Neuronal stem cell (in vitro differentiated cells): Measurements from ENCODE around the gene TNIK.

ENCODE experiments used
- DNase-seq: peaks from one replicate; pipeline ENCODE4 v3.0.0-alpha.2; 2013; ENCODE audit warnings: low spot score
- H2AFZ ChIP-seq: one replicate; pipeline ENCODE4 v1.6.1; 2013; ENCODE audit warnings: mild to moderate bottlenecking, low read length, inconsistent platforms
- H2AK5ac ChIP-seq: 2 replicates; pipeline ENCODE4 v1.6.1; 2013; ENCODE audit warnings: low read depth, mild to moderate bottlenecking, inconsistent platforms, low read length, moderate library complexity, mixed read lengths
- H2BK120ac ChIP-seq: 2 replicates; pipeline ENCODE4 v1.6.1; 2013; ENCODE audit warnings: low read depth, mild to moderate bottlenecking, inconsistent platforms, low read length, moderate library complexity, mixed read lengths
- H2BK12ac ChIP-seq: one replicate; pipeline ENCODE4 v1.6.1; 2013; ENCODE audit warnings: low read length, inconsistent platforms
- H2BK15ac ChIP-seq: 2 replicates; pipeline ENCODE4 v1.6.1; 2013; ENCODE audit warnings: mild to moderate bottlenecking, low read length, inconsistent platforms, mixed read lengths
- H2BK5ac ChIP-seq: one replicate; pipeline ENCODE4 v1.6.1; 2013; ENCODE audit warnings: inconsistent platforms, mild to moderate bottlenecking, low read length, moderate library complexity
- H3K14ac ChIP-seq: one replicate; pipeline ENCODE4 v1.6.1; 2013; ENCODE audit warnings: low read length, inconsistent platforms
- H3K18ac ChIP-seq: 2 replicates; pipeline ENCODE4 v1.6.1; 2013; ENCODE audit warnings: low read length, inconsistent platforms
- H3K23ac ChIP-seq: 2 replicates; pipeline ENCODE4 v1.6.1; 2013; ENCODE audit warnings: low read depth, mild to moderate bottlenecking, mixed read lengths, low read length, inconsistent platforms; ENCODE audit not compliant: poor library complexity
- H3K27ac ChIP-seq: replicated peaks from 3 replicates; pipeline ENCODE4 v1.5.1; 2013; ENCODE audit warnings: low read length, inconsistent platforms
- H3K27me3 ChIP-seq, 3 experiments: 2 replicates each; pipeline ENCODE4 v1.6.1; 2013; ENCODE audit warnings: low read length in 3 of 3, mild to moderate bottlenecking in 2 of 3, inconsistent platforms in 1 of 3, low read depth in 1 of 3, mixed read lengths in 1 of 3, moderate library complexity in 1 of 3; ENCODE audit not compliant: control insufficient read depth in 3 of 3, insufficient read depth in 3 of 3
- H3K36me3 ChIP-seq, 2 donors: replicated peaks in 1 of 2; 2 replicates each; pipeline ENCODE4 v1.6.1; 2013; ENCODE audit warnings: low read length in 2 of 2; ENCODE audit not compliant: control insufficient read depth in 2 of 2, insufficient read depth in 2 of 2
- H3K4ac ChIP-seq: 2 replicates; pipeline ENCODE4 v1.6.1; 2013; ENCODE audit warnings: inconsistent platforms, mild to moderate bottlenecking, low read length, moderate library complexity
- H3K4me1 ChIP-seq, 2 donors: 1 replicate in 1 of 2; 2 replicates in 1 of 2; pipeline ENCODE4 v1.6.1; 2013; ENCODE audit warnings: low read length in 2 of 2, low read depth in 1 of 2; ENCODE audit not compliant: control insufficient read depth in 2 of 2, insufficient read depth in 1 of 2
- H3K4me2 ChIP-seq: one replicate; pipeline ENCODE4 v1.6.1; 2013; ENCODE audit warnings: mild to moderate bottlenecking, low read length, inconsistent platforms; ENCODE audit not compliant: insufficient read depth, poor library complexity, severe bottlenecking
- H3K4me3 ChIP-seq, 2 donors: 2 replicates each; pipeline ENCODE4 v1.5.1; 2013; ENCODE audit warnings: low read length in 2 of 2, mild to moderate bottlenecking in 2 of 2, inconsistent platforms in 1 of 2, moderate library complexity in 1 of 2
- H3K79me1 ChIP-seq: one replicate; pipeline ENCODE4 v1.6.1; 2013; ENCODE audit warnings: low read depth, mild to moderate bottlenecking, inconsistent platforms, low read length, moderate library complexity
- H3K9ac ChIP-seq: one replicate; pipeline ENCODE4 v1.6.1; 2013; ENCODE audit warnings: mild to moderate bottlenecking, low read depth, low read length, inconsistent platforms; ENCODE audit not compliant: poor library complexity
- H3K9me3 ChIP-seq, 2 donors: replicated peaks in 1 of 2; 2 replicates each; pipeline versions ENCODE3 to v1.6.1; 2013; ENCODE audit warnings: low read length in 2 of 2, mild to moderate bottlenecking in 2 of 2, inconsistent platforms in 1 of 2, low read depth in 1 of 2, mixed read lengths in 1 of 2, moderate library complexity in 1 of 2; ENCODE audit not compliant: control insufficient read depth in 2 of 2, insufficient read depth in 1 of 2
- H4K8ac ChIP-seq: one replicate; pipeline ENCODE4 v1.6.1; 2013; ENCODE audit warnings: low read depth, mild to moderate bottlenecking, inconsistent platforms, low read length, moderate library complexity
- H4K91ac ChIP-seq: one replicate; pipeline ENCODE4 v1.6.1; 2013; ENCODE audit warnings: low read length, low read depth, mild to moderate bottlenecking, inconsistent platforms; ENCODE audit not compliant: poor library complexity
- WGBS, 2 donors: extraction: QIAGEN DNeasy Blood & Tissue Kit; methylation state at CpG; one replicate each; pipeline ENCODE4 v1.1.7; 2013; ENCODE audit warnings: missing lambda C conversion rate in 2 of 2, mixed read lengths in 1 of 2; ENCODE audit not compliant: insufficient read length in 2 of 2, insufficient replicate concordance in 1 of 2; ENCODE audit errors: extremely low coverage in 2 of 2; 5-methylcytosine and 5-hydroxymethylcytosine counted together

TNIK gene

GRCh38 chr3:171330938-171331337 lies 129.3 kb downstream of the TNIK start:
- Histone ChIP-seq H3K79me1 (no peaks in the 10 kb centered on the region), H3K4me1 (peaks cover 3 to 9% of the 10 kb centered on the region in 2 donors), H2BK5ac (no peak overlapping the region), H3K4ac (no peak overlapping the region), H3K23ac (no peak overlapping the region), H3K9ac (no peak overlapping the region), H3K27me3 (no peaks in the 10 kb centered on the region), H2BK120ac (no peak overlapping the region), H2AFZ (no peak overlapping the region), H3K14ac (no peak overlapping the region), H2BK12ac (no peak overlapping the region), H3K9me3 (peaks cover 0 to 5% of the 10 kb centered on the region in 2 donors), H3K18ac (no peak overlapping the region), H3K4me2 (no peak overlapping the region), H2BK15ac (no peak overlapping the region), H3K4me3 (no peak overlapping the region), H4K8ac (no peak overlapping the region), H4K91ac (no peak overlapping the region), H2AK5ac (no peak overlapping the region), H3K27ac (no peak overlapping the region), H3K36me3 (no peaks in the 10 kb centered on the region)
- DNase-seq = no peak
- WGBS, 2 donors = no CpG with 5 or more reads among the region's 3 CpGs

- Histone ChIP-seq H3K4ac (no peak overlapping the region), H2AFZ (no peak overlapping the region), H3K23ac (no peak overlapping the region), H3K27ac (no peak overlapping the region), H3K79me1 (no peaks in the 10 kb centered on the region), H3K9ac (no peak overlapping the region), H3K27me3 (no peaks in the 10 kb centered on the region), H3K18ac (no peak overlapping the region), H2BK12ac (no peak overlapping the region), H3K36me3 (no peaks in the 10 kb centered on the region), H2BK5ac (no peak overlapping the region), H4K8ac (no peak overlapping the region), H3K4me1 (peaks cover 3 to 9% of the 10 kb centered on the region in 2 donors), H3K14ac (no peak overlapping the region), H2BK15ac (no peak overlapping the region), H2AK5ac (no peak overlapping the region), H4K91ac (no peak overlapping the region), H2BK120ac (no peak overlapping the region), H3K4me2 (no peak overlapping the region), H3K9me3 (peaks cover 0 to 2% of the 10 kb centered on the region in 2 donors), H3K4me3 (no peak overlapping the region)
- DNase-seq = no peak
- no CpG with 5 or more reads among the region's 4 CpGs for WGBS, 2 donors
Measured at GRCh38 chr3:171329746-171330145, 130.5 kb downstream of the TNIK start.

GRCh38 chr3:171328419-171329082 lies 131.7 kb downstream of the TNIK start:
- Histone ChIP-seq H2BK15ac (no peak overlapping the region), H3K9me3 (peaks cover 0 to 2% of the 10 kb centered on the region in 2 donors), H3K4me2 (no peak overlapping the region), H2BK12ac (no peak overlapping the region), H2BK5ac (no peak overlapping the region), H3K79me1 (no peaks in the 10 kb centered on the region), H3K4me3 (no peak overlapping the region), H2AK5ac (no peak overlapping the region), H3K14ac (no peak overlapping the region), H3K27me3 (no peaks in the 10 kb centered on the region), H3K18ac (peak overlapping the region; percentile 7), H2BK120ac (no peak overlapping the region), H4K8ac (no peak overlapping the region), H3K36me3 (no peaks in the 10 kb centered on the region), H2AFZ (no peak overlapping the region), H3K4ac (no peak overlapping the region), H3K9ac (no peak overlapping the region), H3K23ac (no peak overlapping the region), H3K4me1 (peaks cover 3 to 10% of the 10 kb centered on the region in 2 donors), H3K27ac (no peak overlapping the region), H4K91ac (no peak overlapping the region)
- WGBS, 2 donors = no CpG with 5 or more reads among the region's 3 CpGs
- no peak for DNase-seq

GRCh38 chr3:171327441-171328174 lies 132.6 kb downstream of the TNIK start:
- H2AK5ac ChIP-seq = no peak overlapping the region
- H3K4me1 ChIP-seq = peaks cover 3 to 10% of the 10 kb centered on the region in 2 donors
- no peak overlapping the region for H2BK15ac ChIP-seq
- no peak overlapping the region for H2BK120ac ChIP-seq
- H3K4me2 ChIP-seq = no peak overlapping the region
- no peak overlapping the region for H3K4ac ChIP-seq
- no peak overlapping the region for H3K9ac ChIP-seq
- no peak overlapping the region for H3K23ac ChIP-seq
- H3K36me3 ChIP-seq = no peaks in the 10 kb centered on the region
- no peak for DNase-seq
- no peak overlapping the region for H2BK12ac ChIP-seq
- no peaks in the 10 kb centered on the region for H3K27me3 ChIP-seq
- H3K27ac ChIP-seq = no peak overlapping the region
- no CpG with 5 or more reads among the region's 7 CpGs for WGBS, 2 donors
- no peak overlapping the region for H3K14ac ChIP-seq
- no peak overlapping the region for H4K91ac ChIP-seq
- H3K79me1 ChIP-seq = no peaks in the 10 kb centered on the region
- no peak overlapping the region for H2AFZ ChIP-seq
- no peak overlapping the region for H4K8ac ChIP-seq
- H3K4me3 ChIP-seq = no peak overlapping the region
- H3K9me3 ChIP-seq = peaks cover 0 to 2% of the 10 kb centered on the region in 2 donors
- H3K18ac ChIP-seq = no peak overlapping the region
- no peak overlapping the region for H2BK5ac ChIP-seq
